NCI-H2227 treated with DMSO at 0.1 percent for 48 hours (cell line): Measurements from ENCODE around the gene AOX1.
"Not testable (repeated sequence)": the region's sequence is repeated elsewhere in the genome, so short reads cannot be mapped to it uniquely, and the experiment has no call there.

Source experiments
- DNase-seq: peaks from one replicate; lab custom pipeline; 2025; lab: John Stamatoyannopoulos, UW

Gene AOX1

DNA sequence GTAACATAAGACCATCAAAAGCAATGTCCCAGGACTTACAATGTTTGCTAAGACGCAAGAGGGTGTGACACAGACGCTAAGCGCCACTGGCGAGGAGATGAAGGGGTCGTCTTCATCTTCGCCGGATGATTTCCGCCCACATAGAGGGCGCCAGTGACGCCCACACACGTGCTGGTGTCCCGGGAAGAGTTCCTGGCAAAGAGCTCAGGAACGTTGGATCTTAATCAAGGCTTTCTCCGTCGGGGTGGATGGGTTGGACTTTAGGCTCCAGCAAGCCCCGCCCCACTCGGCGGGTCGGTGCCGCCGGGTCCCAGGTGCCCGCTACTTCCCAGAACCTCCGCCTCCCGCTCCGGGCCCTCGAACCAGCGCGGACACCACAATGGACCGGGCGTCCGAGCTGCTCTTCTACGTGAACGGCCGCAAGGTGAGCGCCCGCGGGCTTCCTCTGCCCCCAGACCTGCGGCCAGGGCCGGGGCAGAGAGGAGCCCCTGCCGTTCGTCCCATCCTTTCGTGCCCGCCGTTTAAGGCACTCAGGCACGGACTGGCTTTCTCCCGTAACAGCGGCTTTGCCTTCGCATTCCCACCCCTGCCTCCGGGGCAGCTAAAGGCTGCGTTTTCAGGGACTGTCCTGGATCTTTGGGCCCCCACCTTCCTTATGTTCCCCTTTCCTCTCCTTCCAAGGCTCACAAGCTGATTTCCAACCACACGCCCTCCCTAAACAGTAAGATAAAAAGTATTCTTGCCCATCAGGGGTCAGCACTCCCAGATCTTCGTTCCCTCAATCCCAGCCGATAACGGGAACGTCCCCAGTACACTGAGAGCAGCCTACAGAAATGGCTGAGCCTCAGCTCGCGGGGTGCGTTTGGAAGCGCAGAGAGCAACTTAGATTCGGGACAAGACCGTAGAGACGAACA, at the start of gene AOX1:
TSS of gene AOX1 (plus strand) at position 285 of the 914 bp plus-strand sequence. CDS start at position 380, 95 bp downstream.
- DNase-seq = peak; percentile 81

DNA sequence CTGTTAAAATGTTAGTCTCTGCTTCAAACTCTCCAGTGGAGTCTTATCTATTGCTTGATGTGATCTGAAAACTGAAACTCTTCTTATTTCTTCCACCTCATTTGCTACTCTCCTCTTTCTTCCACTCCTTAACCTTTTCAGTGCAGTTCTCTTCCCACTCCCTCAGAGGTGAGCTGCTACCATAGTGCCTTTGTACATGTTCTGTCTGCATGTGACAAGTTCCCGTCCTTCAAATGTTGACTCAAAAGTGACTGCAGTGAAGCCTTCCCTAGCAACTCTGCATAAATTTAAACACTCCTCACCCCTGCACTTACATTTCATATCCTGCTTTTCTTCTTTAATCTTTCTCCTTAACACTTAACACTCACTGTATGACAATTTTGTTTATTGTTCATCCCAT, 47.7 kb upstream of the AOX1 start:
- DNase-seq = no peak

DNA sequence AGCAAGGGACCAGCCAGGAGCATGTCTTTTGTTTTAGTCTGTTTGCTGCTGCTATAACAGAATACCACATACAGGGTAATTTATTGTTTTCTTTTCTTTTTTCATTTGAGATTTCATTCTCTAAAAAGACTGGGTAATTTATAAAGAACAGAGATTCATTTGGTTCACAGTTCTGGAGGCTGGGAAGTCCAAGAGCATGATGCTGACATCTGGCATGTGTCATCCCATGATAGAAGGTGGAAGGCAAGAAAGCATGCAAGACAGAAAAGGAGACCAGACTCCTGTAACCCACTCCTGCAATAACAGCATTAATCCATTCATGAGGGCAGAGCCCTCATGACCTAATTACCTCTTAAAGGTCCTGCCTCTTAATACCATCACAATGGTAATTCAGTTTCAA, 45.0 kb upstream of the AOX1 start:
- no peak for DNase-seq

DNA sequence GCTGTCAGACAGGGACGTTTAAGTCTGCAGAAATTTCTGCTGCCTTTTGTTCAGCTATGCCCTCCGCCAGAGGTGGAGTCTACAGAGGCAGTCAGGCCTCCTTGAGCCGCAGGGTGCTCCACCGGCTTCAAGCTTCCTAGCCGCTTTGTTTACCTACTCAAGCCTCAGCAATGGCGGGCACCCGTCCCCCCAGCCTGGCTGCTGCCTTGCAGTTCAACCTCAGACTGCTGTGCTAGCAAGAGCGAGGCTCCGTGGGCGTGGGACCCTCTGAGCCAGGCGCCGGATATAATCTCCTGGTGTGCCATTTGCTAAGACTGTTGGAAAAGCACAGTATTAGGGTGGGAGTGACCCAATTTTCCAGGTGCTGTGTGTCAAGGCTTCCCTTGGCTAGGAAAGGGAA, 19.2 kb upstream of the AOX1 start:
- DNase-seq = not testable (repeated sequence)

DNA sequence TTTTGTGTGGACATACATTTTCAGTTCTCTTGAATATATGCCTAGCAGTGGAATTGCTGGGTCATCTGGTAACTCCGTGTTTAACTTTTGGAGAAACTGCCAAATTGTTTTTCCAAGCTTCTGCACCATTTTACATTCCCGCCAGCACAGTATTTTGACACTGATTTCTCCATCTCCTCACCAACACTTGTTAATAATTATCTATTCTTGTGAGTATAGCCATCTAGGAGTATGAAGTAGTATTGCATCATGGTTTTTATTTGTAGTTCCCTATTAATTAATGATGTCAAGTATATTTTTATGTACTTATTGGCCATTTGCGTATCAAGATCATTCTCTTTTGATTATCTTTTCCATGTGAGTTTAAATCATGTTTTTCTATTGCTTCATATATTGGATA, 17.9 kb upstream of the AOX1 start:
- no peak for DNase-seq

DNA sequence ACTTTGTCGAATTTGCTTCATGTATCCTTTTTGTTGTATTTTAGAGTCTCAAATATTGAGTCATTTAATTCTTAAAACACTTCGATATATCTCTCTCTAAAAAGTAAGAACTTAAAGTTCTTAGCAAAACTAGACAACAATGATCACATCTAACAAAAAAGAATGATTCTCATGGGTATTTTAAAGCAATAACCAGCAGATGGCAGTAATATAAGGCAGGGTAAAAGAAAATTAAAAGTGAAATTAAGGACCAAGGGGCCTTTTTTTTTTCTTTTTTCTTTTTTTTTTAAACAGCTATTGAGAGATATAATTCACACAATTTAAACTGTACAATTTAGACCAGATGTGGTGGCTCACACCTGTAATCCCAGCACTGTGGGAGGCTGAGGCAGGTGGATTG, 9.9 kb upstream of the AOX1 start:
- DNase-seq = no peak

DNA sequence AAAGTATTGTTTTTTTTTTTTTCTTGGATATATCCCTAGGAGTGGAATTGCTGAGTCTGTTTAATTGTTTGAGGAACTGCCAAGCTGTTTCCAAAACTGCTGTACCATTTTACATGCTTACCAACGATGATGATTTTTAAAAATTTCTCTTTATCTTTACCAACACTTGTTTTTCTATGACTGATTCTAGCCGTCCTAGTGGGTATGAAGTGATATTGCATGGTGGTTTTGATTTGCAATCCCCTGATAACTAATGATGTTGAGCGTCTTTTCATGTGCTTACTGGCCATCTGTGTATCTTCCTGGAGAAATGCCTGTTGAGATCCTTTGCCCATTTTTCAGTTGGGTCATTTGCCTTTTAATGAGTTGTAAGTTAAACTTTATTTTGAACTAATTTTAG, 8.8 kb upstream of the AOX1 start:
- no peak for DNase-seq

DNA sequence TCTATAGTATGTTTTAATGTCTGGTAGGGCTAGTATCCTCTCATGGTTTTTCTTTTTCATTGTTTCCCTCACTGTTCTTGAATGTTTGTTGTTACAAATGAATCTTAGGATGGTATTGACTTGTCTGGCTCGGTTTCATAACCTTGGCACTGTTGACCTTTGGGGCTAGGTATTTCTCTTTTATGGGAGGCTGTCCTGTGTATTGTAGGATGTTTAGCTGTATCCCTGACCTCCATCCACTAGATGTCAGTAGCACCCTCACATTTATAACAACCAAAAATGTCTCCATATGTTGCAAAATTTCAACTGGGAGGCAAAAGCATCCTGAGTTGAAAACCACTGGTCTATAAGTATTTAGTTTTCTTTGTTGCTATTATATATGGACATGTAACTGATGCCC, 7.0 kb upstream of the AOX1 start:
- no peak for DNase-seq

DNA sequence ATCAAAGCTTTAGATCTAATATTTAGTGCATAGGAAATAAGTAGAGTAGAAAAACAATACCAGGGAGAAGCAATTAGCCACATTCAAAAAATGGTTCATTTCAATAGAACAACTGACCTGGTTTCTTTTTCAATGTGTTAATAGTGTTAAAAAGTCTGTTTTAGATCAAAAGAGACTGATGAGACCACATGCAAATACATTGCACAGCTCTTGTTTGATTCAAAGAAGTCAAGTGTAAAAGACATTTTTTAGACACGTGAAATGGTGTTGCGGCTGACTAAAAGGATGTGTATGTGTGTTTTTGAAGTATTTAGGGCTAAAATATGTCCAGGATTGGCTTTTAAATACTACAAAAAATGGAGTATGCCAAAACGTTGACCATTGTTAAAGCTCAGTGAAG, 1.2 kb upstream of the AOX1 start:
- DNase-seq = no peak

DNA sequence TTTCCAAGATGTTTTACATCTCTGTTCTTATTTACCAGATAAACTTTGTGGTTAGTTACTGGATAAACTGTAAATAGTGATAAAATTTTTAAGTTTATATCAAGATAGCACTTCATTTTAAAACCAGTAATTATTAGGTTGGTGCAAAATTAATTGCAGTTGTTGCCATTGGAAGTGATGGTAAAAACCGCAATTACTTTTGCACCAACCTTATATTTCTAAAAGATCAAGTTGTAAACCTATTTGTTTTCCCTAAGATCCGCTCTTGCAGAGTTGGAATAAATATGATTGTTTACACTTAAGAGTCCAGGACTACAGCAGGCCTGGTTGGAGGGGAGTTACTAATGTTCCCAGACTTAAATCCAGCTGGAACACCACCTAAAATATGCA, 479 bp upstream of the AOX1 start:
- DNase-seq = no peak

DNA sequence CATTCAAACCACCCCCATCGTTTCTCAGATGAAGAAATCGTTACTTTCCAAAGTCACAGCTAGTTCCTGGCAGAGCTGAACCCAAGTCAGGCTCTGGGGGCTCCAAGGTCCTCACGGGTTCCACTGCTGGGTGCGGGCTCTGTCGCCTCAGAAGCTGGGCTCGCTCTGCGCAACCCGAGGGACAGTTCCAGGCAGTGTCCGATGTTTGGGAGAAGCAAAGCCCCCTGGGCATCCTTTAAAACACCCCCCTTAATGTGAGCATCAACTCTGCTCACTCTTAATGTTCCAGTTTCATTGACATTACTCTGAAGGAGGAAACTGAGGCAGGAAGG, 796 bp downstream of the AOX1 start:
- DNase-seq = no peak

DNA sequence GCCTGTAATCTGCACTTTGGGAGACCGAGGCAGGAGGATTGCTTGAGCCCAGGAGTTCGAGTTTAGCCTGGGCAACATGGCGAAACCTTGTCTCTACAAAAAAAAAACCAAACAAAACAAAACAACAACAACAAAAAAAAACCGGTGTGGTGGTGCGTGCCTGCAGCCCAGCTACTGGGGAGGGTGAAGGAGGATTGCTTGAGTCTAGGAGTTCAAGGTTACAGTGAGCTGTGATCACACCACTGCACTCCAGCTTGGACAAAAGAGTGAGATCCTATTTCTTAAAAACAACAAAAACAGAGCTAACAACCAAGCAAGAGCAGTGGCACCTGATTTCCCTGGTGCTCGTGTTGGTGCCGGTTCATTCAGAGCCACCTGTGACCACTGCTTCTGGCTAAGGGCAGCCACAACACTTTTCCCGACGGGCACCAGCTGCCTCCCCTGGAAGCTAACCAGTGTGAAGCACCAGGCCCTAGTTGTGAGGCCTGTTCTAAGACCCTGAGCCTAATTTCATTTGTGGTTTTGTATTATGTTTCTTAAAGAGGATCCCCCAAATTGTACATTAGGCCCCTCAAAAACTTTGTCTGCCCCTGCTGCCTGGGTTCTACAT, 1.3 kb downstream of the AOX1 start:
- DNase-seq = no peak

DNA sequence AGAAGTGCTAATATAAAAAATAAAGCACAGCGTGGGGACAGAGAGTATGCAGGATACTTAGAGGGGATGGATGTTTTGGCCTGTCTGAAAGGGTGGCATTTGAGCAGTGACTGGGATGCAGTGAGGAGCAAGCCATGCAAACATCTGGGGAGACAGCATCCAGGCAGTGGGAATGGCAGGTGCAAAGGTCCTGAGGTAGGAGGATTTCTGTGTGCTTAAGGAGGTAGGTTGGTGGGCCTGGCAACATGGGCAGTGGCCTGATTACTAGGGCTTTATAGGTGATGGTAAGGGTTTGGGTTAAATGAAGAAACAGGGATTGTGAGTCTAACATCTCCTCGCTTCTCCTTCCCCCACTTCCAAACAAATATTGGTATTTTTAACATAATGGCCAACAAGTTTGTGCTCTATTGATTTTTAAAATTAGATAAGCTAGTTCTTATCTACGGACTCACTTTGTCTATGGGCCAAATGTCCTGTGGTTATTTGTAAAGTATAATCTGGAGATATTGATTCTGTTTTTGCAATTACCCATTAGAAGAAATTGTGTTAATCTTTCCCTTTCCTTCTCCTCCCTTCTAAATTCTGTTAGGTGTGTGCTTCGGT, 2.4 kb downstream of the AOX1 start:
- DNase-seq = no peak

DNA sequence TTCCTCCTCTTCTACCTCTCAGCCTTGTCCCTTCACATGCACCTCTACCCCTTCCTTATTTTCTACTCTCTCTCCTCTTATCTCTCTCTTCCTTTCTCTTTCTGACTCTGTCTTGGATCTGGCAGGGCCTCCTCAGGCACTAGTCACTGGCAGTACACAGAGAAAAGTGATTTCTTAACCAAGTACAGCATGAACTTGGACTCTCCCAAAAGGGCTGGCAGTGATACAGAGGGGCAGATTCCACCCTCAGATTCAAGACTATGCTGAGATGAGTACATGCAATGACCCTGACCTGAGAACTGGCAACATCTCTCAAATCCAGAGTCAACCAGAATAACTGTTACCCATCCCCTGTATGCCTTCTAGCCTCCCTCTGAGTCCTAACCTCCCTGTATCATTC, 4.3 kb downstream of the AOX1 start:
- DNase-seq = no peak

DNA sequence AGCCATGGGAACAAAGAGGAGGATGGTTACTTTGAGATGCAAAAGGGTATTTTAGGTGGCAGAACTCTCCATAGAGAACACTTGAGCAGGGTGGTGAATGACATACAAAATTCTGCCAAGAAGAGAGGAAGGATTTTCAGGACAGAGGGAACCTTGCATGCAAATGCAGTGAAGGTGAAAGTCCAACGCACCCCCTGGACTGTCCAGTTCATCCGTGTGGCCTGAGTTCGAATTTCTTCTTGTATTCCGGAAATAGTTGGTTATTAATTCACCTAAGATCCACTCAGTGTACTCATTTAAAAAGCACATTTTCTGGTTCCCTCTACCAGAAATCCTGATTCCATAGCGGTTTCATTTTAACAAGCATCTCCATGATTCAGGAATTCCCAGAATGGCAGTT, 5.5 kb downstream of the AOX1 start:
- no peak for DNase-seq

DNA sequence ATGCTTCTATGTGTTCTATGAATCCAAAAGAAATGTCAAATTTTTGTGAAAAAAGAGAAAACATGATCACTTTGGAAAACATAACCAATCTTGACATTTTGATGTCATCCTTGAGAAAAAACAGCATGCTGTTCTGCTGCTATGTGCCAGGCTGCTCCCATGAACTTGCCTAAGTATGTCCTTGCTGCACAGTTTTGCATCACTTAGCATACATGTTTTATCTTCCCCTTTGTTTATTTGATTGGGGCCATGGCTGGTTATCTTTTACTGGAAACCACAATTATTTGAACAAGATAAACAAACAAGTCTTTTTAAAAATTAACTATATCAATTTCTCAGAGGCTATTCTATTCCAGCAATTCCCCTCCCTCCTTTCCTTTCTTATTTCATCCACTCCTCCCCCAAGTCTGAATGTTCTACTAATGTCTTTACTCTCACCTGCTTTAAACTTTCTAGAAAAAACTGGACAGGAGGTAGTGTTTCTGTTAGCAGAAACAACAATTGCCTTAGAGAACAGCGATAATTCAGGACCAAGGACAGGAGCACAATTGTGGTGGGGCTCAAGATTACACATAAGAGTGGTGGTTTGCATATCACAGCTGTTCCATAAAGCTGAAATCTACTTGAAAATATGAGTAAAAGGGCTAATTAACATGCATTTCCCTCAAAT, 6.7 kb downstream of the AOX1 start:
- no peak for DNase-seq

DNA sequence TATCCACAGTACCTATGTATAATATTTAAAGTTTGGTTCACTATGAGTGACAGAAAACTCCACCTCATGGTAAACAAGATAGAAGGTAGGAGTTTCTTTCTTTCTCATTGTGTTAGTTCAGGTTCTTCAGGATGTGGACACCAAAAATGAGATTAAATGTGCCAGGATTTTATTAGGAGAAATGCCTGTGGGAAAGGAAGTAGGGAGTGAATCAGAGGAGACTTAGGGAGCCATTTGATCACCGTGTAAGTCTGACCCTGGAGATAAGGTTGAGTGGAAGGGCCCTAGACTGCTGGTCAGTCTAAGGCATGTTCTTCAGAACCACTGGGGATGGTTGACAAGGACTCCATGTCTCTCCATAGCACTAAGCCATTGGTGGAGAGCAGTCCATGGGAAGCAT, 8.1 kb downstream of the AOX1 start:
- DNase-seq = no peak

DNA sequence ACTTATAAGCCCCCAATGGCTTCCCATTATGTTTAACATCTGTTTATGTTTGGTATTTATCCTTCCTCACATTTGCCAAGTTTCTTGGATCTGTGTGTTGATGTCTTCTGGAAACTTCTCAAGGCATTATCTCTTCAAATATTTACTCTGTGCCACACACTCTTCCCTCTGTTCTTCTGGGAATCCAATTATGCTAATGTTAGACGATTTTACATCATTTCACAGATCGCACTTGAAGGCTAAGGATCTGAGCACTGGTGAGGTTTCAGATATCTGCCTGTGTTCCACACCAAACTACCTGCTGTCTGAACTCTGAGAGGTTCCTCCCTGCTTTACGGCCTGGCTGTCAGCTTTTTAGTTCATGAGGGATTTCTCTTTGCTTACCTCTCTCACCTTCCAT, 10.1 kb downstream of the AOX1 start:
- no peak for DNase-seq

DNA sequence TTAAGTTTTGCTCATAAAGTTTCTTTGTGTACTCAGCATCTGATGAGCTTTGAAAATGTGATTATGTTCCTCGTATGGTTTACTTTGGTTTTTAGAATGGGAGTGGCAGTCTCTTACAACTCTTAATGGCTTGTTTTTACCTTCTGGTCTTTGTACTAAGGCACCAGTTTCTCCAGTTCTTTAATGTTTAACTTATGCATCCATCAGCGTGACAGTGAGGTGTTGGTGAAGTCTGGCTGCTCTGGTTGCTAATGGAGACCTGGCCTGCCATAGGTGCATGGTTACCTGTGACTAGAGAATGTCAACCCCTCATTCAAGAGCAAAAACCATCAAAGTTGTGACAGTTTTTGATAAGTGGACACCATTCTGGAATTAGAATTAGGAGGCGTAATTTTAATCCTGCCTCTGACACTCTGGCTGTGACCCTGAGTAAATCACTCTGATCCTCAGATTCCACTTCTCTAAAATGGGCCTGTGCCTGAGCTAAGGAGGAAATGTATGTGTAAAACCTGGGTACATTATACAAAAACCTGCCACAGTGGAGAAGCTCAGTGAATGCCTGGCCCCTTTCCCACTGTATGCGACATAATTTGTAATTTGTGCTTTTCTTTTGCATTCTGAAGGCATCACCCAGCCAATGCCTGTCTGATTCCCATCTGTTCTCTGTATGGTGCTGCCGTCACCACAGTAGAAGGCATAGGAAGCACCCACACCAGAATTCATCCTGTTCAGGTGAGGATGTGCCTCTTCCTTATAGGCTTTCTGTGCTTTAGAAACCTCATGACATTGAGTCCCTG, 11.2 kb downstream of the AOX1 start:
- DNase-seq = no peak

DNA sequence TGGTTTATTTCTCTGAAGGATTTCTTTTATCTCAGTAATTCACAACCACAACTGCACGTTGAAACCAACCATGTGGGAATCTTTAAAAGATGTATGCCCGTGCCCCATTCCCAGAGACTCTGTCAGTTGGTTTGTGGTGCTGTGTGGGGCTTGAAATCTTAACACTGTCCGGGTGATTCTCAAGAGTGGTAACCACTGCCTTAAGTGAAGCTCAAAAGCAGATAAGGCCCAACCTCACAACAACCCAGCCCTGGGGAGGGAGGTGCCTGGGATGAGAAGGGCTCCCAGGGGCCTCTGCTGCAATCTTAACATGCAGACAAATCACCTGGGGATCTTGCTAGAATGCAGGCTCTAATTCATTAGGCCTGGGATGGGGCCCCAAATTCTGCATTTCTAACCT, 13.4 kb downstream of the AOX1 start:
- DNase-seq = no peak

DNA sequence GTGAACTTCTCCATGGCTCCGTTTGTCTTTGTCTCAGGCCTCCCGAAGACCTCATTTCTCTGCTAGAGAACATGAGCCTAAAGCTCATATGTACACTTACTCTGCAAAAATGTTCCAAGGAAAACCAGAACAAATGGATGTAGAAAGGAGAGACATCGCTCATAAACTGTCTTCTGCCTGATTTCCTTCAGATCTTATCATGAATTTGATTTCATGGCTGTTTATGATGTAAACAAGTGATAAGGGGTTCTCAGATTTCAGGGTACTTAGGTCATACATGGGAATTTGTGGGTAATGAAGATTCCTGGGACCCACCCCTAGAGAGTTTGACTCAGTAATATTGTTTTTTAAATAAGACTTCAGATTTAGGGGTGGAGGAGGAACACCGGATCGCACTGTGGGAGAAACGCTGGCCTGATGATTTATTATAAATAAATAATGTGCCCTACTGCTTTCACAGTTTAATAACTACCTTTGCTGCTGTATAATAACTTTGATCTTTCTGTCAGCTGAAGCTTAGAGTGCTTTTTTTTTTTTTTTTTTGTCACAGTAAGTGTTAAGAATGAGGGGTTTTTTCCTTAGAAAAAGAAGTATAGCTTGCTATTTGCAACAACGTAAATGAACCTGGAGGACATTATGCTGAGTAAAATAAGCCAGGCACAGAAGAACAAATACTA, 14.9 kb downstream of the AOX1 start:
- DNase-seq = peak; percentile 82

DNA sequence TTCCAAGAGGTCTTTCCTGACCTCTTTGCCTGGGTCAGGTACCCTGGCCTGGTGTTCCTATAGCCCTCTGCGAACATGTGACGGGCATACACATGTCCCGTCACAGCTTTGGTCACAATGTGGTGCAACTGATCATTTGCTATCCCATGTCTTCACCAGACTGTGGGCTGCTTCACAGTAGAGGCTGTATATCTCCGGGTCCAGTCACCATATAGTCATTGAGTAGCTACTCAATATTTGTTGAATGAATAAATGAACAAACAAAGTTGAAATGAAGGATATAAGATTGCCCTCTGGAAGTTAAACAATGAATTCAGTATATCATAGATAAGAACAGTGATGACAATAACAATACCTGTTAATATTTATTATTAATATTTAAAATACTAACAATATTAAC, 16.8 kb downstream of the AOX1 start:
- no peak for DNase-seq
